ENCODE results near the gene ATXN2. TPM values are rescaled to one million over a fixed set of nuclear protein-coding genes. Genes with fewer than 3 reads are reported as not detected.
A peak's percentile ranks its signal among the peaks of the same experiment; 100 is the strongest.

Gene ATXN2
- total RNA-seq, 1 donor, result 45.7 TPM

GRCh38 chr12:111441107-111441928 is 157.8 kb downstream of the ATXN2 start:
- DNase-seq (ENCODE audit: low read depth), result no peak
- no peak overlapping the region for H3K4me3 ChIP-seq (ENCODE audit: low read depth, low read length)
- no peak for TF ChIP-seq CTCF (IDR thresholded peaks at IDR 0.05; ENCODE audit: insufficient read depth, low read length)

- no peak for TF ChIP-seq CTCF (IDR thresholded peaks at IDR 0.05; ENCODE audit: insufficient read depth, low read length)
- no peak overlapping the region for H3K4me3 ChIP-seq (ENCODE audit: low read depth, low read length)
- DNase-seq (ENCODE audit: low read depth), result no peak
These were observed 158.5 kb downstream of the ATXN2 start for GRCh38 chr12:111440631-111441030.

GRCh38 chr12:111440152-111440551 is 159.0 kb downstream of the ATXN2 start:
- H3K4me3 ChIP-seq (ENCODE audit: low read depth, low read length), result no peak overlapping the region
- no peak for DNase-seq (ENCODE audit: low read depth)
- no peak for TF ChIP-seq CTCF (IDR thresholded peaks at IDR 0.05; ENCODE audit: insufficient read depth, low read length)

- no peak overlapping the region for H3K4me3 ChIP-seq (ENCODE audit: low read depth, low read length)
- no peak for DNase-seq (ENCODE audit: low read depth)
- no peak for TF ChIP-seq CTCF (IDR thresholded peaks at IDR 0.05; ENCODE audit: insufficient read depth, low read length)
These were observed 159.4 kb downstream of the ATXN2 start for GRCh38 chr12:111439657-111440151.

GRCh38 chr12:111438481-111438880 is 160.6 kb downstream of the ATXN2 start:
- peak; percentile 44 for DNase-seq (ENCODE audit: low read depth)
- no peak for TF ChIP-seq CTCF (IDR thresholded peaks at IDR 0.05; ENCODE audit: insufficient read depth, low read length)
- H3K4me3 ChIP-seq (ENCODE audit: low read depth, low read length), result no peak overlapping the region

- H3K4me3 ChIP-seq (ENCODE audit: low read depth, low read length), result no peak overlapping the region
- TF ChIP-seq CTCF (IDR thresholded peaks at IDR 0.05; ENCODE audit: insufficient read depth, low read length), result no peak
- peak; percentile 86 for DNase-seq (ENCODE audit: low read depth)
These were observed 161.2 kb downstream of the ATXN2 start for GRCh38 chr12:111437816-111438454.

Data from fibroblast of the aortic adventitia (primary cell).